K562 (cell line): ENCODE data around the gene LAGE3. TPM values are rescaled to one million over a fixed set of nuclear protein-coding genes. Genes with fewer than 3 reads are reported as not detected.

Experiments
- BACH1 ChIP-seq: fragments of 200-800 bp; sonication (Bioruptor generic); IDR thresholded peaks from 2 replicates; pipeline ENCODE4 v1.6.1; 2016; ENCODE audit warnings: missing genetic modification characterization, missing compliant biosample characterization
- CHD4 ChIP-seq: fragments of 200-600 bp; sonication (generic); IDR thresholded peaks from 3 replicates; pipeline ENCODE4 v1.6.1; 2012; ENCODE audit warnings: low read depth, mild to moderate bottlenecking, mixed read lengths, low read length, inconsistent platforms; ENCODE audit not compliant: insufficient read depth, insufficient replicate concordance, poor library complexity, severe bottlenecking
- E4F1 ChIP-seq: fragments of 250-450 bp; sonication (Bioruptor Pico); IDR thresholded peaks from 2 replicates; pipeline ENCODE4 v1.5.0; 2021; ENCODE audit warnings: mild to moderate bottlenecking, borderline replicate concordance
- FUS ChIP-seq: fragments of 200-400 bp; formaldehyde crosslinking; optimal IDR thresholded peaks from 2 replicates; pipeline ENCODE3; 2017; ENCODE audit warnings: low read depth, low read length
- LEF1 ChIP-seq: fragments of 450-650 bp; IDR thresholded peaks from 2 replicates; pipeline ENCODE4 v1.6.1; 2016; ENCODE audit warnings: mild to moderate bottlenecking
- MECOM ChIP-seq: fragments of 250-450 bp; sonication (Bioruptor Pico); IDR thresholded peaks from 2 replicates; pipeline ENCODE4 v1.8.0; 2022; ENCODE audit warnings: inconsistent platforms
- NCOA1 ChIP-seq: fragments of 450-650 bp; IDR thresholded peaks from 2 replicates; pipeline ENCODE4 v1.6.1; 2016; ENCODE audit warnings: low read depth
- NELFE ChIP-seq: IDR thresholded peaks from 2 replicates; pipeline ENCODE4 v1.6.1; 2011; ENCODE audit warnings: mild to moderate bottlenecking; ENCODE audit not compliant: insufficient read depth, insufficient read length
- NFATC3 ChIP-seq: fragments of 450-650 bp; IDR thresholded peaks from 2 replicates; pipeline ENCODE4 v1.6.1; 2017; ENCODE audit warnings: mild to moderate bottlenecking
- RREB1 ChIP-seq: fragments of 250-450 bp; sonication (Bioruptor Pico); IDR thresholded peaks from 2 replicates; pipeline ENCODE4 v1.4.0; 2020
- VEZF1 ChIP-seq: fragments of 200-800 bp; sonication (Bioruptor generic); IDR thresholded peaks from 2 replicates; pipeline ENCODE4 v1.6.1; 2017; ENCODE audit warnings: missing genetic modification characterization, missing compliant biosample characterization
- ZBTB1 ChIP-seq: sonication (generic); formaldehyde crosslinking; IDR thresholded peaks from 2 replicates; pipeline ENCODE4 v1.8.1; 2023; ENCODE audit warnings: missing genetic modification reagents, low read depth, mild to moderate bottlenecking, borderline replicate concordance
- ZNF277 ChIP-seq: fragments of 250-450 bp; sonication (Bioruptor Pico); IDR thresholded peaks from 2 replicates; pipeline ENCODE4 v1.8.0; 2022; ENCODE audit warnings: inconsistent platforms, mild to moderate bottlenecking, moderate library complexity, borderline replicate concordance
- ZNF449 ChIP-seq: fragments of 250-450 bp; sonication (Bioruptor Pico); IDR thresholded peaks from 2 replicates; pipeline ENCODE4 v1.8.0; 2022; ENCODE audit warnings: moderate library complexity, mild to moderate bottlenecking, inconsistent platforms
- ZNF75A ChIP-seq: fragments of 450-650 bp; formaldehyde crosslinking; IDR thresholded peaks from 2 replicates; pipeline ENCODE4 v1.4.0; 2020; ENCODE audit warnings: mild to moderate bottlenecking
- polyA plus RNA-seq, 8 experiments: library from polyadenylated mRNA; depleted of rRNA in 4 of 8; stranded (reverse) in 5 of 8; unstranded in 3 of 8; fragments of >200 nt; fragmentation: Nextera tagmentation in 2 of 8; fragmentation: Illumina TruSeq in 1 of 8; extraction: Ambion mirVana in 2 of 8; extraction: Trizol in 1 of 8; gene quantifications; 2 replicates each; pipeline versions ENCODE4 v1.2.1 to v1.2.3, GENCODE V29; 2011 to 2014; ENCODE audit warnings: inconsistent platforms in 1 of 8, missing spikeins in 1 of 8
- total RNA-seq, 7 experiments: library from RNA; depleted of rRNA in 6 of 7; stranded (reverse); fragments of >200 nt in 6 of 7; fragmentation: Illumina TruSeq in 2 of 7; extraction: Trizol in 2 of 7; gene quantifications; 2 replicates each; pipeline versions ENCODE4 v1.2.1 to v1.2.3, GENCODE V29; 2011 to 2021; ENCODE audit warnings: low replicate concordance in 1 of 7

Gene LAGE3
- total and polyA plus RNA-seq, 9 of the 15 experiments (the other 6 are each of a cell fraction or from before 2014, with no cell fraction given) = 28.2 to 125 (median 35.8) TPM

- TF ChIP-seq RREB1 (CRISPR knock-in tag) (no peak), MECOM (CRISPR knock-in tag) (0 out of 2 replicates have a peak, but pooled peaks have one; percentile 10), ZNF75A (no peak), ZNF277 (CRISPR knock-in tag) (no peak), NELFE (no peak), BACH1 (peak; percentile 90), ZNF449 (CRISPR knock-in tag) (no peak), LEF1 (peak; percentile 59; the same call in 1 of the 2 replicates), CHD4 (no peak), FUS (no peak), NFATC3 (peak; percentile 16; the same call in 1 of the 2 replicates), VEZF1 (peak; percentile 61), ZBTB1 (CRISPR knock-in tag) (no peak), E4F1 (CRISPR knock-in tag) (no peak), NCOA1 (peak; percentile 27; the same call in 1 of the 2 replicates)
Measured at GRCh38 chrX:154495472-154495922, 16.4 kb upstream of the LAGE3 start (continued).
